M059J (cell line): ENCODE measurements around the gene WSB2. TPM values are rescaled to one million over a fixed set of nuclear protein-coding genes. Genes with fewer than 3 reads are reported as not detected.

ENCODE experiments used
- DNase-seq: peaks from one replicate; pipeline ENCODE4 v3.0.0-alpha.2; 2012; ENCODE audit warnings: low read depth
- total RNA-seq: library from RNA; depleted of rRNA; stranded (reverse); fragments of >200 nt; shearing (Covaris generic); gene quantifications from 2 replicates; pipeline ENCODE4 v1.2.3, GENCODE V29; 2014

WSB2 gene
- total RNA-seq, 1 experiment from 2014 or later, result 133 TPM

GRCh38 chr12:118061873-118062843 is 1.2 kb upstream of the WSB2 start:
- DNase-seq, result peak; percentile 70

DNA sequence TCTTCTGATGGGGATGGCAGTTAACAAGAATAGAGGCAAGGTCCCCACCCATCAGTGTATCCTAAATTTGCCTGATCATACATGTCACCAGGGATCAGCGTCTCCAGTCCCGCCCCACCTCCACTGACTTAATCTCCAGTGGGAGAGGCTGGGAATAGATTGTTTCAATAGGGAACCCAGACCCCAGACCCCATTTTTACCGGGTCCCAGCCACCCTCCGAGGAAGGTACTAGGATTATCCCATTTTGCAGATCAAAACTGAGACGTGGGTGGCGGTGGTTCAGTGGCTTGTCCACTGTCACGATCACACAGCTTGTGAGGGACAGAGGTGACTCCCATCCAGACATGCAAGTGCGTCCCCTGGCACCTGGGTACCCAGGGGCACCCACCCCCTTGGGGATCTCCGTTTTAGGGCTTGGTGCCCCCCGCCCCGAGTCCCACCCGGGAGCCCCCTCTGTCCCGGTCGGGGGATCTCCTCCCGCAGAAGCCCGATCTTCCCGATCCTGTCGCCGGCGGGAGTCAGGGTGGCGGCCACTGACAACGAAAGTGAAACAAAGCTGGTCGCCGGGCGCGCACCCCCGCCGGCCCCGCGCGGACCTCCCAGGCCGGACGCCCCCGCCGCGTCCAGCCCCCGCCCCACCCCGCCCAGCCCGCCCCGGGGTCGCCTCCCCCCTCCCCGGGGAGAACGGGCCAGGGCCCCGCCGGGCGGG is 523 bp downstream of the WSB2 start:
- peak; percentile 46 for DNase-seq

DNA sequence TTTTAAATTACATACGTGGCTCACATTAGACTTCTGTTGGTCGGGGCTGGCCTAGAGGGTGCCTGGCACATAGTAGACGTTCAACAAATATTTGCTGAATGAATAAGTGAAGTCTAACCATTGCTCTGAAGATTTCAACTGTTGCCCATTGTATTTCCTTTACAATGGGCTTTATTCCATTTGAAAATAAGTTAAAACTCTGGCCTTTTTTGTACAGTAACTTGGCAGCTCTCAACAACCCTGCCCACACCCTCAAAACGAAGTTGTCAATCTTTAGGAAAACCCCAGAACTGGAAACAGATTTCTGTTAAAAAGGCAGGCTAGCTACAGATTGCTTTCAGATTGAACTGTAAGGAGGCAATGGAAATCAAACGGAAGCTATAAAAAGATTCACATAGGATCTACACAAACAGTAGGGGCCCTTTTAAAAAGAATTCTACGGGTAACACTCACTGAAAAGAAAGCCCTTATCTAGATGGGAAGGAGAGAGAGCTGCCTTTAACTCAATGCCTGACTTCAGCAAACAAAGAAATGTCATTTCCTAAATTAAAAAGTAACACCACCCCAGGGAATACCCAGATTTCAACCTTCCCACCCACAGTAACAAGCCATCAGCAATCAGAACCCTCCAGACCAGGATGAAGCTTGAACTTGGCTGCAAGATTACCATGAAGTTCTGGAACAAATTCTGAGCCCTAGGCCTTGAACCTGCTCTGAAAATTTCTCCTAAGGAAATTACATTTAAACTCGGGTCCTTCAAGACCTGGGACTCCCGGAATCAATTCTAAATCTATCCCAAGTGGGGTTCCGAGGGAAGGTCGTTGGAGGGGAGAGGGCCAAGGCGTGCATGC is 1.4 kb downstream of the WSB2 start:
- DNase-seq, result peak; percentile 26

- DNase-seq, result no peak
These were observed 2.1 kb downstream of the WSB2 start for GRCh38 chr12:118058881-118059280.

GRCh38 chr12:118058227-118058626 is 2.8 kb downstream of the WSB2 start:
- no peak for DNase-seq

- no peak for DNase-seq
These were observed 4.9 kb downstream of the WSB2 start for GRCh38 chr12:118055865-118056773.

DNA sequence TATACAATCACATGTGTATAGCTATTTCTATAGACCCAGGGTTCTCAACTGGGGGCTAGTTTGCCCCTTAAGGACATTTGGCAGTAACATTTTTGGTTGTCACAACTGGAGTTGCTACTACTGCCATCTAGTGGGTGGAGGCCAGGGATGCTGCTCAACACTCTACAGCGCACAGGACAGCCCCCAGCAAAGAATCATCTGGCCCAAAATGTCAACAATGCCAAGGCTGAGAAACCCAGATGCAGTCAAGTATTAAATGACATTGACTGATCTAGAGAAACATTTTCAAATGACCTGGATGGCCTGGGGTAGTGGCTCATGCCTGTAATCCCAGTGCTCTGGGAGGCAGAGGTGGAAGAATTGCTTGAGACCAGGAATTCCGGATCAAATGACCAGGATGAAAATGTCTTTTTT is 5.8 kb downstream of the WSB2 start:
- peak; percentile 71 for DNase-seq

DNA sequence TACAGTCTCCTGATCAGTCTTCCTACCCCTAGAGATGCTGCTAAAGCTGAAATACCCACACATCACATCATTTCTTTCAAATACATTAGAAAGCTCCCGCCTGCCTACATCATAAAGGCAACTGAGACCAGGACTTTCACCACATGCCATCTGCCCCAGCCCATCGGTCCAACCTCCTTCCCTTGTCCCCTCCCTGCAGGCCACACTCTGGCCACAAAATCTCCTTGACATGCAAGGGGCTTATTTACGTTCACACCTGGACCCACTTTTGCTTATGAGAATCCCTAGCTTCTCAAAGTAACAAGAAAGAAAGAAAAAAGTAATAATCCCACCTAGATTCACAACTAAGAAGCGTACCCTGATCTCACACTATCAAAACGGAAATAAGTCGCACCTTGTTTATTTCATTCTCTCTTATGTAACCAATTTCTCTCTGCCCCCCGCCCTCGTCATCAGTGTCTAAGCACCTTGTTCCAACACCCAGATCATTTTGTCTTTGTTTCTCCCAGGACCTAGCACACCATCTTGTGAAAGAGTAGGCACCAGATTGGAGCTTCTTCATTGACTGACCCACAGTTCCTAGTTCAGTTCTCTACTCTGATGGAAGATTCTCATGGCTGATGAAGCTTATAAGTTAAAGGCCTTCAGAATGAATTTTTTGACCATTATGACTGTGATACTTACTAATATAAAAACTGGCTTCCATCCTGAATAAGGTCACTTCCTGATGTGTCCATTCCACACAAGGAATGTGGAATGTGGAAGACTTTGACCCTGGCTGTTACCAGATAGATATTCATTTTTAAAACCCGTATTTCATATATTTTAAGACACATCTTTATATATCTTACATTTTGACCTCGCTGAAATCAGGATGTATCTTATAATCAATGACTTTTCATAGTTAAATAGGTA is 7.7 kb downstream of the WSB2 start:
- no peak for DNase-seq

DNA sequence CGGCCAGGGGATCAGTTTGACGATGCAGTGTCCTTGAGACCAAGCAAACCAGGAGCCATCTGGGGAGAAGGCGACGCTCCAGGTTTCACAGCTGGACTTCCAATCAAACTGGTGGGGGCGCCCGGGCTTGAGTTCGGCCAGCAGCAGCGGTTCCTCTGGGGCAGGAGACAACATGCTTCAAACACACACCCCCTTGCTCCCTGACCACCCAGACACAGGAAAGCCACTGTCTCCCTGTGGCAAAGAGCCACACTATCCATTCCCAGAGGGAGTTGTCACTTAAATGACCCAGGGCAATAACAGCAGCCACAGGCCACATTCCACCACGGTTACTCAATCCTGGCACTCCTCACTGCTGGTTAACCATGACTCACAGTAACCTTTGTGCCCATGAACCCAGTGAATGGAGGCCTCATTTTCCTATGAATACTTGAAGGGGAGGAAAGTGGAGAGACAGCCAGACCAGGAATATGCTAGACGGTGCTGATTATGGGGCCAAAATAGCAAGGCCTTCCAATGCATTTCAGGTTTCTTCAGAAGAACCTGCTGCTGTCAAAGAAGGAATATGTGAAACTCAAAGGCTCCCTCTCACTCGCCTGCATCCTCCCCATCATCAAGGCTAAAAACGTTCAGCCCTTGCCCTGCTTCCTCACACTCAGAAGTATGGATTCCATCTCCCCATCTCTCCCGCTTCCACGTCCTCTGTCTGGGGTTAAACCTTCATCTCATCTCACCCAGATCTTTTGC is 8.5 kb downstream of the WSB2 start:
- DNase-seq, result peak; percentile 99

DNA sequence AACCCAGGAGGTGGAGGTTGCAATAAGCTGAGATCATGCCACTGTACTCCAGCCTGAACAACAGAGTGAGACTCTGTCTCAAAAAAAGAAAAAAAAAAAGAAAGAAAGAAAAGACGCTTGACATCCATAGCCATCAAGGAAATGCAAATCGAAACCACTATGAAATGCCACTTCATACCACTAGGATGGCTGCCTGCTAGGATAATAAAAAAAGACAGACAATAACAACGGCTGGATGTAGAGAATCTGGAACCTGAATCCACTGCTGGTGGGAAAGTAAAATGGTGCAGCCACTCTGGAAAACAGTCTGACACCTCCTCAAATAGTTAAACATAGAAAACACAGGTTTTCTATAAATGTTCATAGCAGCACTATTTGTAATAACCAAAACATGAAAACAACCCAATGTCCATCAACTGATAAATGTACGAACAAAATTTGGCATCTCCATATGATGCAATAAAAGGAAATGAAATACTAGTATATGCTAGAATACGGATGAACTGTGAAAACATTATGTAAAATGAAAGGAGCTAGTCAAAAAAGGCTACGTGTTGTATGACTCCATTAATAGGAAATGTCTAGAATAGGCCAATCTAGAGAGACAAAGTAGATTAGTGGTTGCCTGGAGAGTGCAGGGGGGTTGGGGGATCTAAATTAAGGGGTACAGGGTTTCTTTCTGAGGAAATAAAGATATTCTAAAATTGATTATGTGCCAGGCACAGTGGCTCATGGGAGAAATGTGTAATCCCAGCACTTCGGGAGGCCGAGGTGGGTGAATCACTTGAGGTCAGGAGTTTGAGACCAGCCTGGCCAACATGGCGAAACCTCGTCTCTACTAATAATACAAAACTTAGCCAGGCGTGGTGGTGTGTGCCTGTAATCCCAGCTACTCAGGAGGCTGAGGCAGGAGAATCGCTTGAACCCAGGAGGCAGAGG is 9.7 kb downstream of the WSB2 start:
- DNase-seq, result no peak

GRCh38 chr12:118046430-118046829 is 14.5 kb downstream of the WSB2 start:
- DNase-seq, result no peak

- DNase-seq, result no peak
These were observed 16.4 kb downstream of the WSB2 start for GRCh38 chr12:118044577-118044976.

DNA sequence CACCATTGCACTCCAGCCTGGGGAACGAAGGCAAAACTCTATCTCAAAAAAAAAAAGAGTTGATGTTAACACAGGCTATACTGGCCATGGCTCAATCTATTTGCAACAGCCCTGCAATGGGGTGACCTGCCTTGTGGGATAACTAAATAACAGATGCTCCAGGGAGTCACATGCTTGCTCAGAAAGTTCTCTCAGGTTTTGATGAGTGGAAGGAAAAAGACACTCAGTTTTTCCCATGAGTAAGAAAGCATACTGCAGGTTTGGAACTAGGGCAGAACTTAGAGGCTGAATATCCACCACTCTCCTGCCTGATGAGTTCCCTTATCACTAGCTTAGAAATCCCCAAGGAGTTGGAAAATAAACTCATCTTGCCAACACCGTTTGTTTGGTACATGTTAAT is 16.9 kb downstream of the WSB2 start:
- no peak for DNase-seq

- no peak for DNase-seq
These were observed 18.9 kb downstream of the WSB2 start for GRCh38 chr12:118042091-118042490.

DNA sequence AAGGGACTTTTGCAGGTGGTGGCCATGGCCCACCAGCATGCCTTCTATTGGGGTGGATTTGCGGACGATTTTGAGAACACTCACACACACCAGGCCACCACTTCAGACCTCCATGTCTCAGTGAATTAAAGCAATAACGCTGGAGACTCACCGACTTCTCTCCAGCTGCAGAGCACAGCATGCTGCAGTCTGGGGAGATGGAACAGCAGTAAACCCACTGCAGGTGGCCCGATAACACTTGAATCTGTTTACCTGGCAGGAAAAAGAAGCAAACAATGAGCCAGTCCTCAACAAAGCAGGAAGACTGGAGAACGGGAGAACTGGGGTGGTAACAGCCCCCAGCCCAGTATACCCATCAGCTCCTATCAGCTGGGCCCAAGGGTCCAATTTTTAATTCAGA is 22.8 kb downstream of the WSB2 start:
- DNase-seq, result no peak

- DNase-seq, result no peak
These were observed 24.1 kb downstream of the WSB2 start for GRCh38 chr12:118036672-118037411.
